NCI-H1105 (cell line): ENCODE measurements around the gene MSI2.

Source experiments
- DNase-seq: peaks from one replicate; lab custom pipeline; 2025; lab: John Stamatoyannopoulos, UW

MSI2 gene

GRCh38 chr17:57665696-57666095 is 409.4 kb downstream of the MSI2 start:
- no peak for DNase-seq

- no peak for DNase-seq
Observed at GRCh38 chr17:57666201-57666870, 410.0 kb downstream of the MSI2 start.

GRCh38 chr17:57666946-57667345 is 410.6 kb downstream of the MSI2 start:
- DNase-seq, result no peak

- no peak for DNase-seq
Observed at GRCh38 chr17:57667461-57667923, 411.2 kb downstream of the MSI2 start.

GRCh38 chr17:57668332-57668731 is 412.0 kb downstream of the MSI2 start:
- no peak for DNase-seq

GRCh38 chr17:57669671-57670529 is 413.6 kb downstream of the MSI2 start:
- no peak for DNase-seq

GRCh38 chr17:57670769-57671569 is 414.6 kb downstream of the MSI2 start:
- DNase-seq, result no peak

- peak; percentile 73 for DNase-seq
Observed at GRCh38 chr17:57671667-57672632, 415.6 kb downstream of the MSI2 start.

- no peak for DNase-seq
Observed at GRCh38 chr17:57672971-57673370, 416.6 kb downstream of the MSI2 start.

GRCh38 chr17:57674894-57675293 is 418.6 kb downstream of the MSI2 start:
- DNase-seq, result no peak

GRCh38 chr17:57675427-57676387 is 419.4 kb downstream of the MSI2 start:
- DNase-seq, result no peak

GRCh38 chr17:57676543-57676942 is 420.2 kb downstream of the MSI2 start:
- DNase-seq, result no peak

- DNase-seq, result peak; percentile 80
Observed at GRCh38 chr17:57677301-57677700, 421.0 kb downstream of the MSI2 start.

- DNase-seq, result no peak
Observed at GRCh38 chr17:57677858-57678257, 421.5 kb downstream of the MSI2 start.

- no peak for DNase-seq
Observed at GRCh38 chr17:57678393-57678792, 422.1 kb downstream of the MSI2 start.

- DNase-seq, result no peak
Observed at GRCh38 chr17:57679356-57679755, 423.0 kb downstream of the MSI2 start.

GRCh38 chr17:57679906-57680695 is 423.8 kb downstream of the MSI2 start:
- no peak for DNase-seq

GRCh38 chr17:57682701-57683100 is 426.4 kb downstream of the MSI2 start:
- no peak for DNase-seq
